Measurements from ENCODE around the gene ZNF438.

GRCh38 chr10:30902621-30903396 lies 128.9 kb downstream of the ZNF438 start:
- TF ChIP-seq CTCF (IDR thresholded peaks at IDR 0.05) (no peak), POLR2A (IDR thresholded peaks at IDR 0.05) (no peak)
